SK-N-SH treated with all-trans-retinoic acid at 6 μM for 48 hours (cell line): Measurements from ENCODE around the gene KLK10.

Source experiments
- OSR1 ChIP-seq: fragments of 250-450 bp; sonication (Bioruptor Pico); IDR thresholded peaks from 2 replicates; pipeline ENCODE4 v1.8.0; 2022; ENCODE audit warnings: moderate library complexity, mild to moderate bottlenecking, inconsistent platforms
- SNAI2 ChIP-seq: fragments of 250-450 bp; sonication (Bioruptor Pico); IDR thresholded peaks from 2 replicates; pipeline ENCODE4 v1.5.0; 2020; ENCODE audit warnings: mild to moderate bottlenecking, moderate library complexity
- TOX ChIP-seq: fragments of 250-450 bp; sonication (Bioruptor Pico); IDR thresholded peaks from 2 replicates; pipeline ENCODE4 v1.8.0; 2021; ENCODE audit warnings: mild to moderate bottlenecking, moderate library complexity, borderline replicate concordance
- ZFP3 ChIP-seq: fragments of 250-450 bp; sonication (Bioruptor Pico); IDR thresholded peaks from 2 replicates; pipeline ENCODE4 v1.5.0; 2020; ENCODE audit warnings: mild to moderate bottlenecking, moderate library complexity
- TF ChIP-seq, protein P1 (sequence below): fragments of 250-450 bp; sonication (Bioruptor Pico); IDR thresholded peaks from 2 replicates; pipeline ENCODE4 v1.5.1; 2020; ENCODE audit warnings: low read depth, mild to moderate bottlenecking, moderate library complexity

DNA sequence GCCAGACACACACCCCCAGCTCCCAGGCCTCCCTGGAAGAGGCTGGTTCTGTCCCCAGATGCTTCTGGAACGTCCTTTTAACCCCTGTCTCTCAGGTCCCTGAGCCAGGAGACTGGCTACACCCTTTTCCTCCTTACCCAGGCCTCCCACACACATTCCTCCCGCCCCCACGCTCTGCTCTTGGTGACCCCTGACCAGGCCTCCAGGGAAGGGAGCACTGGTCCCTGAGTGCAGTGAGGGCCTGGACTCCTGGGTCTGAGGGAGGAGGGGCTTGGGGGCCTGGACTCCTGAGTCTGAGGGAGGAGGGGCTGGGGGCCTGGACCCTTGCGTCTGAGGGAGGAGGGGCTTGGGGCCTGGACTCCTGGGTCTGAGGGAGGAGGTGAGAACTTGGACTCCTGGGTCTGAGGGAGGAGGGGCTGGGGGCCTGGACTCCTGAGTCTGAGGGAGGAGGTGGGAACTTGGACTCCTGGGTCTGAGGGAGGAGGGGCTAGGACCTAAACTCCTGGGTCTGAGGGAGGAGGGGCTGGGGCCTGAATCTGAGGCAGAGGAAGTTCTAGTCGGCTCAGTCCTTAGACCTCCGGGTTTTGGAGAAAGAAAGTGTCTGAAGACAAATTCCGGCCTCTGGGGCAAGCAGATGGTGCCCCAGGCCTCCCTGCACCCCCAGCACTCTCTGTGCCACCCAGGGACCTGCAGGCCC is 50.6 kb downstream of the KLK10 start:
- no peak for TF ChIP-seq ZFP3 (CRISPR knock-in tag)
- TF ChIP-seq SNAI2, result no peak
- no peak for TF ChIP-seq TOX (CRISPR knock-in tag)
- TF ChIP-seq, protein P1, sequence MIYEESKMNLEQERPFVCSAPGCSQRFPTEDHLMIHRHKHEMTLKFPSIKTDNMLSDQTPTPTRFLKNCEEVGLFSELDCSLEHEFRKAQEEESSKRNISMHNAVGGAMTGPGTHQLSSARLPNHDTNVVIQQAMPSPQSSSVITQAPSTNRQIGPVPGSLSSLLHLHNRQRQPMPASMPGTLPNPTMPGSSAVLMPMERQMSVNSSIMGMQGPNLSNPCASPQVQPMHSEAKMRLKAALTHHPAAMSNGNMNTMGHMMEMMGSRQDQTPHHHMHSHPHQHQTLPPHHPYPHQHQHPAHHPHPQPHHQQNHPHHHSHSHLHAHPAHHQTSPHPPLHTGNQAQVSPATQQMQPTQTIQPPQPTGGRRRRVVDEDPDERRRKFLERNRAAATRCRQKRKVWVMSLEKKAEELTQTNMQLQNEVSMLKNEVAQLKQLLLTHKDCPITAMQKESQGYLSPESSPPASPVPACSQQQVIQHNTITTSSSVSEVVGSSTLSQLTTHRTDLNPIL, result no peak
- TF ChIP-seq OSR1 (CRISPR knock-in tag), result no peak
